AG04450 (cell line): ENCODE measurements around the gene MAP2K6. TPM values are rescaled to one million over a fixed set of nuclear protein-coding genes. Genes with fewer than 3 reads are reported as not detected.

Source experiments
- CTCF ChIA-PET: fragments of 300-600, 350-600 bp; formaldehyde crosslinking; extraction: SDS; loops from one replicate; lab custom pipeline; 2022; ENCODE audit warnings: antibody characterized with exemption, inconsistent platforms; lab: Charles Lee
- POLR2A ChIA-PET: fragments of 350-600 bp; formaldehyde crosslinking; extraction: SDS; loops from one replicate; lab custom pipeline; 2021; ENCODE audit warnings: antibody characterized with exemption, inconsistent platforms; lab: Yijun Ruan, JAX
- DNase-seq: peaks from one replicate; pipeline ENCODE4 v3.0.0-alpha.2; 2011; ENCODE audit warnings: low read depth, low spot score
- H3K27ac ChIP-seq: one replicate; pipeline ENCODE4 v1.5.1; 2012; ENCODE audit warnings: low read depth, low read length, control low read depth
- H3K27me3 ChIP-seq: one replicate; pipeline ENCODE4 v1.6.0; 2012; ENCODE audit warnings: low read length; ENCODE audit not compliant: control insufficient read depth, insufficient read depth
- H3K4me3 ChIP-seq: 2 replicates; pipeline ENCODE4 v1.5.1; 2011; ENCODE audit warnings: mild to moderate bottlenecking, low read depth, low read length, control low read depth
- H3K9me3 ChIP-seq: 2 replicates; pipeline ENCODE4 v1.5.1; 2012; ENCODE audit warnings: low read length; ENCODE audit not compliant: control insufficient read depth, insufficient read depth
- CTCF ChIP-seq: IDR thresholded peaks from 2 replicates; pipeline ENCODE4 v1.5.1; 2011; ENCODE audit warnings: low read depth, low read length, control low read depth, inconsistent platforms
- polyA plus RNA-seq: library from polyadenylated mRNA; depleted of rRNA; stranded (reverse); fragments of >200 nt; gene quantifications from 2 replicates; pipeline ENCODE4 v1.2.3, GENCODE V29; 2011

Gene MAP2K6
- polyA plus RNA-seq, 1 experiment: 10.9 TPM

- ChIA-PET CTCF (no interaction called here), POLR2A (no interaction called here)
- no peak for TF ChIP-seq CTCF
Observed at GRCh38 chr17:69412251-69412671, 2.2 kb upstream of the MAP2K6 start.

GRCh38 chr17:69415431-69415830 lies 934 bp downstream of the MAP2K6 start:
- DNase-seq: no peak
- peaks cover 2% of the 10 kb centered on the region for H3K27me3 ChIP-seq
- CTCF ChIA-PET: interaction anchor here (1.0 to 2.0 kb wide), 3 partner anchors 21 to 108 kb away, joined by 5 to 7 read pairs (median 5); no protein-coding TSS in a partner anchor
- POLR2A ChIA-PET: no interaction called here
- H3K4me3 ChIP-seq: peak overlapping the region; percentile 67
- H3K9me3 ChIP-seq: no peaks in the 10 kb centered on the region
- no peak overlapping the region for H3K27ac ChIP-seq
- TF ChIP-seq CTCF: no peak

More at GRCh38 chr17:69412251-69412671, 2.2 kb upstream of the MAP2K6 start:
- Histone ChIP-seq H3K27me3 (peaks cover 2% of the 10 kb centered on the region), H3K4me3 (no peak overlapping the region), H3K9me3 (no peaks in the 10 kb centered on the region), H3K27ac (no peak overlapping the region)
- no peak for DNase-seq

DNA sequence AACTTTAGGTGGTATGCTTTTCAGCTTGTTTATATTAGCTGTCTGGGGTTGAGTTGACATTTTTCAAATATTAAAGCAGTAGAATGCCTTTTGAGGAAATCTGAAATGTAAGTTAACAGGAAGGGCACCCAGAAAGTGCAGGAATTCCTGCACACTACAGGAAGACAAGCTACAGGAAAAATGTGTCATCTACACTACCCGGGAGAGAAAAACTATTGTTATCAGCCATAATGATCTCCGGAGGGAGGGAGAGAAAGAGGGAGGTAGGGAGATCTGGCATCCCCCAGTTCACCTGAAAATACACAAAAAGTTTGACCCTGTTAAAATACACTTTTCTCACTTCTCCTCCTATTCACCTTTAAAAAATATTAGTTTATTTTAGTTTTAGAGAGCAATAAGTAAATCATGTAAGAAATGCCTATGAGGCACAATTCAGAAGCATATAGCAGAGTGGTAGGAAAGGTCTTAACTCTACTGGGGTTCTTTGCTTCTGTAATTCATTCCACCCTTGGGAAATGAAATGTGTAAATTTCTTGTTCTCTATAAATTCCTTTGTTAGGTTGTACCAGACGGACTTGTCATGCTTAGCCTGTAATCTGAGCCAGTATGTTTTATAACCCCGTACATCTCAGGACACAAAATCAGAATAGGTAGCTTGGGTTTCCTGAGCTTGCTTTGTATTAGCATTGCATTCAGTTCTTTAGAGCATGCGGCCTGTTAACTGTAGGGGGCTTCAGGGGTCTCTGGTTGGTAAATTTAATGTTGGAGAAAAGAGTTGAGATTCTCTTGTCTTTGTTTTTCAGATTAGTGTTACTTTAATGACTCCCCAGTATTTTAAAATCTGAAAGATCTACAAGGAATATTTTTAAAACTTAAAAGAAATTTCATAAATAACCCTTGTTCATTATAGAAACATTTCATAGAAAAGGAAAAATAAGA lies 3.3 kb downstream of the MAP2K6 start:
- no peak for TF ChIP-seq CTCF
- H3K4me3 ChIP-seq: no peak overlapping the region
- H3K9me3 ChIP-seq: no peaks in the 10 kb centered on the region
- H3K27me3 ChIP-seq: peaks cover 2% of the 10 kb centered on the region
- POLR2A ChIA-PET: no interaction called here
- CTCF ChIA-PET: interaction anchor here (0.6 to 1.0 kb wide), 3 partner anchors 23 to 149 kb away, joined by 3 to 4 read pairs (median 3); no protein-coding TSS in a partner anchor
- no peak for DNase-seq
- H3K27ac ChIP-seq: no peak overlapping the region

GRCh38 chr17:69418535-69418934 lies 4.0 kb downstream of the MAP2K6 start:
- no peak for TF ChIP-seq CTCF
- DNase-seq: no peak
- Histone ChIP-seq H3K9me3 (no peaks in the 10 kb centered on the region), H3K27me3 (no peaks in the 10 kb centered on the region), H3K27ac (no peak overlapping the region), H3K4me3 (no peak overlapping the region)
- CTCF ChIA-PET: interaction anchor here (0.9 kb wide), 1 partner anchor 23 kb away, joined by 4 read pairs; no protein-coding TSS in a partner anchor
- POLR2A ChIA-PET: no interaction called here

DNA sequence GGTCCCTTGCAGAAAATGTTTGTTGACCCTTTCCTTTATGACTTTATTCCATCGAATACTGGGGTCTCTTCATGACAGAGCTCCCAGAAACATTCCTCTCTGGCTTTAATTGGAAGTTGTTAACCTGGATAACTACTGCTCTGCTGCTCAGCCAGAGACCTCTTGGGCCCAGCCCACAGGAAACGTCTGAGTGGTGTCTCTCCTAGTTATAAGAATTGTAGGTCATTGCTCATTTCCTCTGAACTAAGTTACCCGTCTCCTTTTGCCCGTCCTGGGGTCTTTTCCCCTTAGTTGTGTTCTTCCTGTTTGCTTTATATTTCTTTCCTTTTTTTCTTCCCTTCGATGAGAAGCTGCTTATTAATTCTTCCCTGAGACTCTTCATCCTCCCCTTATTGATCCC lies 9.0 kb downstream of the MAP2K6 start:
- POLR2A ChIA-PET: no interaction called here

More for the DNA sequence above, 9.0 kb downstream of the MAP2K6 start:
- CTCF ChIA-PET: no interaction called here
- no peak for TF ChIP-seq CTCF
- H3K4me3 ChIP-seq: no peak overlapping the region
- no peak overlapping the region for H3K27ac ChIP-seq
- no peaks in the 10 kb centered on the region for H3K9me3 ChIP-seq
- no peaks in the 10 kb centered on the region for H3K27me3 ChIP-seq
- DNase-seq: no peak
